HepG2 (cell line): ENCODE results near the gene MNAT1. TPM values are rescaled to one million over a fixed set of nuclear protein-coding genes. Genes with fewer than 3 reads are reported as not detected.

Experiments
- AGO2 ChIP-seq: fragments of 200-400 bp; formaldehyde crosslinking; optimal IDR thresholded peaks from 2 replicates; pipeline ENCODE3; 2017; ENCODE audit warnings: mild to moderate bottlenecking, low read depth, low read length, moderate library complexity
- CEBPG ChIP-seq: IDR thresholded peaks from 2 replicates; pipeline ENCODE4 v1.6.1; 2016
- DMAP1 ChIP-seq: IDR thresholded peaks from 2 replicates; pipeline ENCODE4 v1.6.1; 2016
- IRF1 ChIP-seq: sonication (generic); formaldehyde crosslinking; IDR thresholded peaks from 2 replicates; pipeline ENCODE4 v1.4.0; 2020; ENCODE audit warnings: low read depth, mild to moderate bottlenecking, missing genetic modification reagents
- ISL2 ChIP-seq: sonication (generic); formaldehyde crosslinking; IDR thresholded peaks from 2 replicates; pipeline ENCODE4 v1.5.0; 2020; ENCODE audit warnings: missing genetic modification reagents
- JUN ChIP-seq: sonication (generic); formaldehyde crosslinking; IDR thresholded peaks from 2 replicates; pipeline ENCODE4 v1.4.0; 2020; ENCODE audit warnings: mild to moderate bottlenecking, missing genetic modification reagents
- KDM4B ChIP-seq: sonication (generic); formaldehyde crosslinking; IDR thresholded peaks from 2 replicates; pipeline ENCODE4 v1.4.0; 2020; ENCODE audit warnings: missing genetic modification reagents
- MTF2 ChIP-seq: sonication (generic); formaldehyde crosslinking; IDR thresholded peaks from 2 replicates; pipeline ENCODE4 v1.5.0; 2020; ENCODE audit warnings: missing genetic modification reagents, borderline replicate concordance
- POLR2G ChIP-seq: fragments of 200-400 bp; formaldehyde crosslinking; IDR thresholded peaks from 2 replicates; pipeline ENCODE4 v1.6.1; 2018; ENCODE audit warnings: mild to moderate bottlenecking, low read depth, low read length, moderate library complexity
- REL ChIP-seq: sonication (generic); formaldehyde crosslinking; conservative IDR thresholded peaks from 2 replicates; pipeline ENCODE4 v1.8.0; 2022; ENCODE audit warnings: mild to moderate bottlenecking, missing genetic modification reagents, moderate library complexity
- SRSF4 ChIP-seq: fragments of 200-400 bp; formaldehyde crosslinking; IDR thresholded peaks from one replicate; pipeline ENCODE4 v1.6.1; 2018; ENCODE audit warnings: mild to moderate bottlenecking, low read depth, low read length, moderate library complexity; ENCODE audit not compliant: poor library complexity, severe bottlenecking
- ZNF354B ChIP-seq: sonication (generic); formaldehyde crosslinking; IDR thresholded peaks from 2 replicates; pipeline ENCODE4 v1.8.0; 2022; ENCODE audit warnings: mild to moderate bottlenecking, missing genetic modification reagents
- ZNF441 ChIP-seq: sonication (generic); formaldehyde crosslinking; IDR thresholded peaks from 2 replicates; pipeline ENCODE4 v1.7.0; 2021; ENCODE audit warnings: missing genetic modification reagents, borderline replicate concordance
- ZNF652 ChIP-seq: IDR thresholded peaks from 2 replicates; pipeline ENCODE4 v1.6.1; 2016; ENCODE audit warnings: low read depth, borderline replicate concordance
- polyA plus RNA-seq, 8 experiments: library from polyadenylated mRNA; depleted of rRNA in 3 of 8; stranded (reverse) in 7 of 8; unstranded in 1 of 8; fragments of >200 nt; fragmentation: Illumina TruSeq in 4 of 8; extraction: Trizol in 4 of 8; gene quantifications; 2 replicates each; pipeline versions ENCODE4 v1.2.1 to v1.2.3, GENCODE V29; 2011 to 2016; ENCODE audit warnings: low read depth in 4 of 8, missing spikeins in 1 of 8, mixed read lengths in 1 of 8; ENCODE audit not compliant: insufficient read depth in 1 of 8
- total RNA-seq, 5 experiments: library from RNA; depleted of rRNA; stranded (reverse); fragments of >200 nt; fragmentation: Illumina TruSeq; extraction: Trizol; gene quantifications; 2 replicates each; pipeline ENCODE4 v1.2.3, GENCODE V29; 2016; ENCODE audit warnings: low read depth in 1 of 5
- TF ChIP-seq, protein P1 (sequence below): sonication (generic); formaldehyde crosslinking; IDR thresholded peaks from 2 replicates; pipeline ENCODE4 v1.8.0; 2022; ENCODE audit warnings: missing genetic modification reagents, mild to moderate bottlenecking, moderate library complexity, borderline replicate concordance
- TF ChIP-seq, protein P2 (sequence below): sonication (generic); formaldehyde crosslinking; IDR thresholded peaks from 2 replicates; pipeline ENCODE4 v1.4.0; 2020; ENCODE audit warnings: mild to moderate bottlenecking, missing genetic modification reagents
- TF ChIP-seq, protein P3 (sequence below), 2 experiments: sonication (generic) in 1 of 2; formaldehyde crosslinking in 1 of 2; IDR thresholded peaks; 2 replicates each; pipeline versions ENCODE4 v1.4.0 to v1.6.1; 2016 to 2020; ENCODE audit warnings: borderline replicate concordance in 1 of 2, low read depth in 1 of 2, mild to moderate bottlenecking in 1 of 2, missing genetic modification reagents in 1 of 2

Gene MNAT1
- total and polyA plus RNA-seq, 2 of the 13 experiments (the other 11 are each of a cell fraction or from before 2014, with no cell fraction given), result 49.2 to 94.8 TPM

DNA sequence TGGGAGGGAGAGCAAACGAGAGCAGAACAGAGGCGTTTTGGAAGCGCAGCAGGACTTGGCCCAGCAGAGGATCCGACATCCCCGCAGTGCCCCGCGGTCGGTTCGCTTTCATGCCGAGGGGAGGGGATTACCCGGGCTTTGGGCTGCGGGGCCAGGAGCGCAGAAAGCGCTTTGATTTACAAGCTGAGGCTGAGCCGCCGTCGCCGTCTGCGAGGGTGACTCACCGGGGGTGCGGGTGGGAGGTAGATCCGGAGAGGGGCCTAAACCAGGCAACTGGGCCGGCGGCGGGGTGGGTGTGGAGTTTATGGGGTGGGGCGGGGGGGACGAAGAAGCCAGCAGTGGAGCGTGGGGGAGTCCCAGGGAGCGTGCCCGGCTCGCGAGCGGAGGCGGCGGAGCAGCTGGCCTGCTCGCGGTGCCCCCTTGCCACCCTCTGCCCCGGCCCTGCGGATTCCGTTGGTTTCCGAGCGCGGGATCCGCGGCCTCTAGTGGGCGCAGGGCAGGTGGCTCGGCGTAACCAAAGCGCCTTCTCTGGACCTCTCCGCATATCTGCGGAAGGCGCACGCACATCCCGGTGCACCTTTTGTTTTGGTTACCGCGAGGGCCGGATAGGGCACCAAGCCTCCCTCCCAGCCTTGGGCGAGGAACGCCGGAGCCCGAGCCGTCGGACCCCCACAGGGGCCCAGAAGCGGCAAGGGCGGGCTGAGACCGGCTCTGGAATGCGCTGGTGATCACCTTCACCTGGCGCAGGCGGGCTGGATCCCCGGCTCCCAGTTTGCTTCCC lies 13.0 kb upstream of the MNAT1 start (continued):
- no peak for TF ChIP-seq IRF1 (CRISPR knock-in tag)
- TF ChIP-seq ZNF441 (CRISPR knock-in tag), result no peak; the same call in 1 of the 2 replicates
- TF ChIP-seq, protein P1, sequence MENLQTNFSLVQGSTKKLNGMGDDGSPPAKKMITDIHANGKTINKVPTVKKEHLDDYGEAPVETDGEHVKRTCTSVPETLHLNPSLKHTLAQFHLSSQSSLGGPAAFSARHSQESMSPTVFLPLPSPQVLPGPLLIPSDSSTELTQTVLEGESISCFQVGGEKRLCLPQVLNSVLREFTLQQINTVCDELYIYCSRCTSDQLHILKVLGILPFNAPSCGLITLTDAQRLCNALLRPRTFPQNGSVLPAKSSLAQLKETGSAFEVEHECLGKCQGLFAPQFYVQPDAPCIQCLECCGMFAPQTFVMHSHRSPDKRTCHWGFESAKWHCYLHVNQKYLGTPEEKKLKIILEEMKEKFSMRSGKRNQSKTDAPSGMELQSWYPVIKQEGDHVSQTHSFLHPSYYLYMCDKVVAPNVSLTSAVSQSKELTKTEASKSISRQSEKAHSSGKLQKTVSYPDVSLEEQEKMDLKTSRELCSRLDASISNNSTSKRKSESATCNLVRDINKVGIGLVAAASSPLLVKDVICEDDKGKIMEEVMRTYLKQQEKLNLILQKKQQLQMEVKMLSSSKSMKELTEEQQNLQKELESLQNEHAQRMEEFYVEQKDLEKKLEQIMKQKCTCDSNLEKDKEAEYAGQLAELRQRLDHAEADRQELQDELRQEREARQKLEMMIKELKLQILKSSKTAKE (CRISPR knock-in tag), result no peak
- TF ChIP-seq JUN (CRISPR knock-in tag), result no peak
- no peak; the same call in 1 of the 2 replicates for TF ChIP-seq KDM4B (CRISPR knock-in tag)
- TF ChIP-seq, protein P2, sequence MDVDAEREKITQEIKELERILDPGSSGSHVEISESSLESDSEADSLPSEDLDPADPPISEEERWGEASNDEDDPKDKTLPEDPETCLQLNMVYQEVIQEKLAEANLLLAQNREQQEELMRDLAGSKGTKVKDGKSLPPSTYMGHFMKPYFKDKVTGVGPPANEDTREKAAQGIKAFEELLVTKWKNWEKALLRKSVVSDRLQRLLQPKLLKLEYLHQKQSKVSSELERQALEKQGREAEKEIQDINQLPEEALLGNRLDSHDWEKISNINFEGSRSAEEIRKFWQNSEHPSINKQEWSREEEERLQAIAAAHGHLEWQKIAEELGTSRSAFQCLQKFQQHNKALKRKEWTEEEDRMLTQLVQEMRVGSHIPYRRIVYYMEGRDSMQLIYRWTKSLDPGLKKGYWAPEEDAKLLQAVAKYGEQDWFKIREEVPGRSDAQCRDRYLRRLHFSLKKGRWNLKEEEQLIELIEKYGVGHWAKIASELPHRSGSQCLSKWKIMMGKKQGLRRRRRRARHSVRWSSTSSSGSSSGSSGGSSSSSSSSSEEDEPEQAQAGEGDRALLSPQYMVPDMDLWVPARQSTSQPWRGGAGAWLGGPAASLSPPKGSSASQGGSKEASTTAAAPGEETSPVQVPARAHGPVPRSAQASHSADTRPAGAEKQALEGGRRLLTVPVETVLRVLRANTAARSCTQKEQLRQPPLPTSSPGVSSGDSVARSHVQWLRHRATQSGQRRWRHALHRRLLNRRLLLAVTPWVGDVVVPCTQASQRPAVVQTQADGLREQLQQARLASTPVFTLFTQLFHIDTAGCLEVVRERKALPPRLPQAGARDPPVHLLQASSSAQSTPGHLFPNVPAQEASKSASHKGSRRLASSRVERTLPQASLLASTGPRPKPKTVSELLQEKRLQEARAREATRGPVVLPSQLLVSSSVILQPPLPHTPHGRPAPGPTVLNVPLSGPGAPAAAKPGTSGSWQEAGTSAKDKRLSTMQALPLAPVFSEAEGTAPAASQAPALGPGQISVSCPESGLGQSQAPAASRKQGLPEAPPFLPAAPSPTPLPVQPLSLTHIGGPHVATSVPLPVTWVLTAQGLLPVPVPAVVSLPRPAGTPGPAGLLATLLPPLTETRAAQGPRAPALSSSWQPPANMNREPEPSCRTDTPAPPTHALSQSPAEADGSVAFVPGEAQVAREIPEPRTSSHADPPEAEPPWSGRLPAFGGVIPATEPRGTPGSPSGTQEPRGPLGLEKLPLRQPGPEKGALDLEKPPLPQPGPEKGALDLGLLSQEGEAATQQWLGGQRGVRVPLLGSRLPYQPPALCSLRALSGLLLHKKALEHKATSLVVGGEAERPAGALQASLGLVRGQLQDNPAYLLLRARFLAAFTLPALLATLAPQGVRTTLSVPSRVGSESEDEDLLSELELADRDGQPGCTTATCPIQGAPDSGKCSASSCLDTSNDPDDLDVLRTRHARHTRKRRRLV (CRISPR knock-in tag), result no peak
- peak; percentile 76; the same call in 1 of the 2 replicates for TF ChIP-seq REL (CRISPR knock-in tag)
- peak; percentile 81 for TF ChIP-seq AGO2
- TF ChIP-seq SRSF4, result no peak
- no peak for TF ChIP-seq CEBPG (CRISPR knock-in tag)
- TF ChIP-seq MTF2 (CRISPR knock-in tag), result no peak
- TF ChIP-seq ZNF354B (CRISPR knock-in tag), result no peak
- TF ChIP-seq ISL2 (CRISPR knock-in tag), result no peak
- no peak for TF ChIP-seq ZNF652 (CRISPR knock-in tag)
- TF ChIP-seq, protein P3, sequence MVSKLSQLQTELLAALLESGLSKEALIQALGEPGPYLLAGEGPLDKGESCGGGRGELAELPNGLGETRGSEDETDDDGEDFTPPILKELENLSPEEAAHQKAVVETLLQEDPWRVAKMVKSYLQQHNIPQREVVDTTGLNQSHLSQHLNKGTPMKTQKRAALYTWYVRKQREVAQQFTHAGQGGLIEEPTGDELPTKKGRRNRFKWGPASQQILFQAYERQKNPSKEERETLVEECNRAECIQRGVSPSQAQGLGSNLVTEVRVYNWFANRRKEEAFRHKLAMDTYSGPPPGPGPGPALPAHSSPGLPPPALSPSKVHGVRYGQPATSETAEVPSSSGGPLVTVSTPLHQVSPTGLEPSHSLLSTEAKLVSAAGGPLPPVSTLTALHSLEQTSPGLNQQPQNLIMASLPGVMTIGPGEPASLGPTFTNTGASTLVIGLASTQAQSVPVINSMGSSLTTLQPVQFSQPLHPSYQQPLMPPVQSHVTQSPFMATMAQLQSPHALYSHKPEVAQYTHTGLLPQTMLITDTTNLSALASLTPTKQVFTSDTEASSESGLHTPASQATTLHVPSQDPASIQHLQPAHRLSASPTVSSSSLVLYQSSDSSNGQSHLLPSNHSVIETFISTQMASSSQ (IDR thresholded peaks at IDR 0.05; ENCODE audit: low read depth), result no peak
- TF ChIP-seq, protein P3 (CRISPR knock-in tag; IDR thresholded peaks at IDR 0.05; ENCODE audit: borderline replicate concordance), result no peak
- TF ChIP-seq POLR2G, result no peak
- TF ChIP-seq DMAP1, result no peak
